ENCODE results near the gene FGF6. TPM values are rescaled to one million over a fixed set of nuclear protein-coding genes. Genes with fewer than 3 reads are reported as not detected.

Gene FGF6
- total and polyA plus RNA-seq, 2 of the 13 experiments (the other 11 are each of a cell fraction or from before 2014, with no cell fraction given): not detected

DNA sequence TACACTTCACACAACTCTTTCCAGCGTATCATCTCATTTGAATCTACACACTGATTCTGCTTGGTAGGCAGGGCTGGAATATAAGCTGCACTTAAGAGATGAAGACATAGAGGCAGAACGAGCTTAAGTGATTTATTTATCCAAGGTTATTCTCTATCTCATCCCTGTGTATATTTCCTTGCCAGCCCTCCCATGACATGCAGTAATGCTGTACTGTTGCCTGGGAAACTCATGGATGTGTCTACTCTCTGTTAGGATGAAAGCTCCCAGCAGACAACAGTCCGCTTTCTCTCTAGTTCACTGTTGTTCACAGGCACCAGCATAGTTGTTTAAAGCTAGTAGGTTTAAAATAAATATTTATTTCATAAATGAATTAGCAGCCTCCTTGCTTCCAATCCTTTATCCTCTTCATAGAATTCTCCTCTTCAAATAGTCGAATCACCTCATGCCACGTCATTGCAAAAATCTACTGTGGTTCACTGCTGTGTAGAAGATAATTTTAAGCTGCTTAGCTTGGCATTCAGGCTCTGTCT, 25.4 kb downstream of the FGF6 start:
- ChIA-PET CTCF (ENCODE audit: low intra/inter-chr PET ratio, low total read pairs) (interaction anchor here (4.6 kb wide), 1 partner anchor 106 kb away, joined by 37 read pairs; no protein-coding TSS in a partner anchor), POLR2A (no interaction called here)
- BruUV-seq (replicated peaks): no TSS peak
- TF ChIP-seq CSRNP2 (CRISPR knock-in tag; conservative IDR thresholded peaks at IDR 0.05; ENCODE audit: low read depth): no peak
- no peak for TF ChIP-seq ZMYM3 (CRISPR knock-in tag; IDR thresholded peaks at IDR 0.05)
- no peak for TF ChIP-seq SRSF4 (IDR thresholded peaks at IDR 0.05; ENCODE audit: low read depth, low read length, poor library complexity, severe bottlenecking)
- DNase-seq (ENCODE audit: low spot score): no peak
- no peak for ATAC-seq
- Histone ChIP-seq H3K79me2 (ENCODE audit: insufficient read depth, low read length) (no peaks in the 10 kb centered on the region), H3K4me2 (ENCODE audit: low read depth, low read length) (no peak overlapping the region), H2AFZ (ENCODE audit: low read length) (no peak overlapping the region), H3K4me3 (replicated peaks in 1 of 3; ENCODE audit: insufficient read depth in 1 of 3, low read depth in 2 of 3, low read length in 3 of 3) (no peak overlapping the region), H3K9me3 (ENCODE audit: low read length) (no peaks in the 10 kb centered on the region), H3K36me3 (replicated peaks in 1 of 2; ENCODE audit: control insufficient read depth in 1 of 2, insufficient read depth in 2 of 2, low read length in 2 of 2) (no peaks in the 10 kb centered on the region), H4K20me1 (ENCODE audit: insufficient read depth, low read length) (no peaks in the 10 kb centered on the region), H3K27me3 (ENCODE audit: control insufficient read depth in 1 of 2, insufficient read depth in 2 of 2, low read length in 2 of 2) (peaks cover 0 to 37% of the 10 kb centered on the region in 2 experiments; a peak in 4 of 5 replicates), H3K9ac (ENCODE audit: insufficient read depth, low read depth, low read length) (no peak overlapping the region), H3K27ac (ENCODE audit: extremely low read length, insufficient read depth, low read length) (no peak overlapping the region), H3K4me1 (ENCODE audit: insufficient read depth, low read length) (no peaks in the 10 kb centered on the region)
- intact Hi-C loops (cut with micrococcal nuclease; ENCODE audit: unreplicated experiment) (no loop called here), in situ Hi-C loops (cut with HindIII; ENCODE audit: extremely low pct_ligation_motif_present, low pct_unique_long_range_greater_than_20kb) (no loop called here)
- FAIRE-seq: no peak
- 46% methylated on average over 5 of the region's 5 CpGs for WGBS (ENCODE audit: low lambda C conversion rate)

DNA sequence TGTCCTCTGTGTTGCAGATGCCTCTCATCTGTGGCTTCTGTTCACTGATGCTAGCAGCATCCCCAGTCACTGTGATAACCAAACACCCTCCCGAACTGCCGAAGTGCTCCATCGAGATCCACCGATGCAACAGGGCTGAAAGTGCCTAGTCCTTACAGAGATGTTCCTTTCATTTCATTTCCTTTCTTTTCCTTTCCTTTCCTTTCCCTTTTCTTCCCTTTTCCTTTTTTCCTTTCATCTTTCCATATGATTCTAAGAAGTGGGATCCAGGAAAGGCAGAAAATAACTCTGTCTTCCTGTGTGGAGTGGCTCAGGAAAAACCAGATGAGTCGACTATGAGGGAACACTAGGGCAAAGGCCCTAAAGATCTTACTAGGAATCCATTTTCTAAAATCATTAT, 26.7 kb downstream of the FGF6 start:
- TF ChIP-seq FOXP4 (CRISPR knock-in tag; IDR thresholded peaks at IDR 0.05) (no peak), ZBTB8A (CRISPR knock-in tag; IDR thresholded peaks at IDR 0.05; ENCODE audit: borderline replicate concordance, low read depth) (no peak)
- TF ChIP-seq, protein P1, sequence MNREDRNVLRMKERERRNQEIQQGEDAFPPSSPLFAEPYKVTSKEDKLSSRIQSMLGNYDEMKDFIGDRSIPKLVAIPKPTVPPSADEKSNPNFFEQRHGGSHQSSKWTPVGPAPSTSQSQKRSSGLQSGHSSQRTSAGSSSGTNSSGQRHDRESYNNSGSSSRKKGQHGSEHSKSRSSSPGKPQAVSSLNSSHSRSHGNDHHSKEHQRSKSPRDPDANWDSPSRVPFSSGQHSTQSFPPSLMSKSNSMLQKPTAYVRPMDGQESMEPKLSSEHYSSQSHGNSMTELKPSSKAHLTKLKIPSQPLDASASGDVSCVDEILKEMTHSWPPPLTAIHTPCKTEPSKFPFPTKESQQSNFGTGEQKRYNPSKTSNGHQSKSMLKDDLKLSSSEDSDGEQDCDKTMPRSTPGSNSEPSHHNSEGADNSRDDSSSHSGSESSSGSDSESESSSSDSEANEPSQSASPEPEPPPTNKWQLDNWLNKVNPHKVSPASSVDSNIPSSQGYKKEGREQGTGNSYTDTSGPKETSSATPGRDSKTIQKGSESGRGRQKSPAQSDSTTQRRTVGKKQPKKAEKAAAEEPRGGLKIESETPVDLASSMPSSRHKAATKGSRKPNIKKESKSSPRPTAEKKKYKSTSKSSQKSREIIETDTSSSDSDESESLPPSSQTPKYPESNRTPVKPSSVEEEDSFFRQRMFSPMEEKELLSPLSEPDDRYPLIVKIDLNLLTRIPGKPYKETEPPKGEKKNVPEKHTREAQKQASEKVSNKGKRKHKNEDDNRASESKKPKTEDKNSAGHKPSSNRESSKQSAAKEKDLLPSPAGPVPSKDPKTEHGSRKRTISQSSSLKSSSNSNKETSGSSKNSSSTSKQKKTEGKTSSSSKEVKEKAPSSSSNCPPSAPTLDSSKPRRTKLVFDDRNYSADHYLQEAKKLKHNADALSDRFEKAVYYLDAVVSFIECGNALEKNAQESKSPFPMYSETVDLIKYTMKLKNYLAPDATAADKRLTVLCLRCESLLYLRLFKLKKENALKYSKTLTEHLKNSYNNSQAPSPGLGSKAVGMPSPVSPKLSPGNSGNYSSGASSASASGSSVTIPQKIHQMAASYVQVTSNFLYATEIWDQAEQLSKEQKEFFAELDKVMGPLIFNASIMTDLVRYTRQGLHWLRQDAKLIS (CRISPR knock-in tag; IDR thresholded peaks at IDR 0.05): no peak
- no peak overlapping the region for H3K4me3 ChIP-seq (replicated peaks in 1 of 3; ENCODE audit: insufficient read depth in 1 of 3, low read depth in 2 of 3, low read length in 3 of 3)
- ChIA-PET POLR2A (no interaction called here), CTCF (ENCODE audit: low intra/inter-chr PET ratio, low total read pairs) (no interaction called here)
- H3K4me2 ChIP-seq (ENCODE audit: low read depth, low read length): no peak overlapping the region
- H3K27ac ChIP-seq (ENCODE audit: extremely low read length, insufficient read depth, low read length): no peak overlapping the region
- no peak overlapping the region for H2AFZ ChIP-seq (ENCODE audit: low read length)
- no peaks in the 10 kb centered on the region for H3K4me1 ChIP-seq (ENCODE audit: insufficient read depth, low read length)
- no peak for ATAC-seq
- intact Hi-C loops (cut with micrococcal nuclease; ENCODE audit: unreplicated experiment): no loop called here
- H3K9me3 ChIP-seq (ENCODE audit: low read length): no peaks in the 10 kb centered on the region
- 23% methylated on average over 5 of the region's 5 CpGs for WGBS (ENCODE audit: low lambda C conversion rate)
- in situ Hi-C loops (cut with HindIII; ENCODE audit: extremely low pct_ligation_motif_present, low pct_unique_long_range_greater_than_20kb): loop anchor here (5.0 to 10.0 kb wide), 2 partner anchors 103 to 114 kb away; no protein-coding TSS in a partner anchor
- FAIRE-seq: no peak
- H4K20me1 ChIP-seq (ENCODE audit: insufficient read depth, low read length): no peaks in the 10 kb centered on the region
- no peak for DNase-seq (ENCODE audit: low spot score)
- H3K36me3 ChIP-seq (replicated peaks in 1 of 2; ENCODE audit: control insufficient read depth in 1 of 2, insufficient read depth in 2 of 2, low read length in 2 of 2): no peaks in the 10 kb centered on the region
- BruUV-seq (replicated peaks): no TSS peak
- H3K79me2 ChIP-seq (ENCODE audit: insufficient read depth, low read length): no peaks in the 10 kb centered on the region
- H3K27me3 ChIP-seq (ENCODE audit: control insufficient read depth in 1 of 2, insufficient read depth in 2 of 2, low read length in 2 of 2): peaks cover 2 to 40% of the 10 kb centered on the region in 2 experiments; a peak in 4 of 5 replicates
- no peak overlapping the region for H3K9ac ChIP-seq (ENCODE audit: insufficient read depth, low read depth, low read length)
